ENCODE results near the gene SH2D4B. TPM values are rescaled to one million over a fixed set of nuclear protein-coding genes. Genes with fewer than 3 reads are reported as not detected.
A peak's percentile ranks its signal among the peaks of the same experiment; 100 is the strongest.

SH2D4B gene
- total RNA-seq, 1 experiment from 2014 or later = 0.24 TPM

DNA sequence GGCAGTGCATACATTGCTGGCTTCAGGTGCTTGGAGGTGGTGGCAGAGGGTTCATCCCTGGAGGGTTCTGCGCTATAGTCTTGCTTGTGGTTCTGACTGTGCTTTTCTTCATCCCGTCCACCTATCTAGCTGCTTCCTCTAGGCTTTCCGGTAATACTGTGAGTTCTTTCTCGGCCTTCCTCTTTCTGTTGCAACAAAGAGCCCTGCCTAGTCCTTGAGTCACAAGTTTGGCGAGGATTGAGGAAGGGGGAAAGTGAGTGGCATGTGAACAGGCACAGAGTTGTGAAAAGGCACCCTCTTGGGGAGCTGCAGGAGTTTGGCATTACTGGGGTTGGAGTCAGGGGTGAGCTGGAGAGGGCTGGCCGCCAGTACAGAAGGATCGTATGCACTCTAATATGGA is 123.0 kb downstream of the SH2D4B start:
- no peak overlapping the region for H3K27ac ChIP-seq
- no peaks in the 10 kb centered on the region for H3K4me1 ChIP-seq (replicated peaks; ENCODE audit: insufficient read depth)
- TF ChIP-seq, protein P1, sequence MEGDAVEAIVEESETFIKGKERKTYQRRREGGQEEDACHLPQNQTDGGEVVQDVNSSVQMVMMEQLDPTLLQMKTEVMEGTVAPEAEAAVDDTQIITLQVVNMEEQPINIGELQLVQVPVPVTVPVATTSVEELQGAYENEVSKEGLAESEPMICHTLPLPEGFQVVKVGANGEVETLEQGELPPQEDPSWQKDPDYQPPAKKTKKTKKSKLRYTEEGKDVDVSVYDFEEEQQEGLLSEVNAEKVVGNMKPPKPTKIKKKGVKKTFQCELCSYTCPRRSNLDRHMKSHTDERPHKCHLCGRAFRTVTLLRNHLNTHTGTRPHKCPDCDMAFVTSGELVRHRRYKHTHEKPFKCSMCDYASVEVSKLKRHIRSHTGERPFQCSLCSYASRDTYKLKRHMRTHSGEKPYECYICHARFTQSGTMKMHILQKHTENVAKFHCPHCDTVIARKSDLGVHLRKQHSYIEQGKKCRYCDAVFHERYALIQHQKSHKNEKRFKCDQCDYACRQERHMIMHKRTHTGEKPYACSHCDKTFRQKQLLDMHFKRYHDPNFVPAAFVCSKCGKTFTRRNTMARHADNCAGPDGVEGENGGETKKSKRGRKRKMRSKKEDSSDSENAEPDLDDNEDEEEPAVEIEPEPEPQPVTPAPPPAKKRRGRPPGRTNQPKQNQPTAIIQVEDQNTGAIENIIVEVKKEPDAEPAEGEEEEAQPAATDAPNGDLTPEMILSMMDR (conservative IDR thresholded peaks at IDR 0.05) = no peak
- TF ChIP-seq EZH2 (IDR thresholded peaks at IDR 0.05; ENCODE audit: low read depth) = no peak
- no peak overlapping the region for H3K4me2 ChIP-seq
- no peak for DNase-seq
- no peaks in the 10 kb centered on the region for H3K9me2 ChIP-seq (ENCODE audit: insufficient read depth)
- no TSS peak for BruUV-seq (replicated peaks)
- intact Hi-C loops (cut with micrococcal nuclease; ENCODE audit: unreplicated experiment) = loop anchor here (5.0 kb wide), 2 partner anchors 218 to 357 kb away; no protein-coding TSS in a partner anchor
- H3K36me3 ChIP-seq (ENCODE audit: low read depth) = no peaks in the 10 kb centered on the region
- H4K20me1 ChIP-seq (ENCODE audit: insufficient read depth) = no peaks in the 10 kb centered on the region
- H3K9me3 ChIP-seq (ENCODE audit: insufficient read depth, low read depth) = 0 out of 2 replicates have a peak, but pooled peaks cover under 1% of the 10 kb centered on the region
- H3F3A ChIP-seq (ENCODE audit: insufficient read depth, low read depth) = no peaks in the 10 kb centered on the region
- CTCF ChIA-PET = no interaction called here
- POLR2A ChIA-PET (ENCODE audit: unreplicated experiment) = no interaction called here
- H3K27me3 ChIP-seq (ENCODE audit: insufficient read depth, low read depth) = peaks cover 36% of the 10 kb centered on the region
- no peak overlapping the region for H3K4me3 ChIP-seq
- H2AFZ ChIP-seq = no peak overlapping the region
- no peaks in the 10 kb centered on the region for H3K79me2 ChIP-seq (ENCODE audit: low read depth)

DNA sequence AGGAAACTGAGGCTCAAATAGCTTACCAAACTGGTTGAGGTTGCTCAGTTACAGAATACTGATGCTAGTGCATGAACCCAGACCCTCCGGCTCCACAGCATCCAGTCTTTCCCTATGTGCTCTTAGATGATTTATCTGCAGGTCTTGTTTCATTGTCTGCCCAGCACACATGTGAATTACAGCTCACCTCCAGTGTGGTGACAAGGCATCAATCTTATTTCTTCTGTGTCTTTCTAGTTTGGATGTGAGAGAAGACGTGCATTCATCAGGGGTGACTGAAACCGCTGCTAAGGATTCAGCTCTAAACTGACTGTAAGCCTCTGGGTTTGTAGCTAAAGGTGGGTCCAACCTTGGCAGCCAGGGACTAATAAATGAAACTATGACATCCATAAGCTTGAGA is 123.8 kb downstream of the SH2D4B start:
- no TSS peak for BruUV-seq (replicated peaks)
- POLR2A ChIA-PET (ENCODE audit: unreplicated experiment) = no interaction called here

DNA sequence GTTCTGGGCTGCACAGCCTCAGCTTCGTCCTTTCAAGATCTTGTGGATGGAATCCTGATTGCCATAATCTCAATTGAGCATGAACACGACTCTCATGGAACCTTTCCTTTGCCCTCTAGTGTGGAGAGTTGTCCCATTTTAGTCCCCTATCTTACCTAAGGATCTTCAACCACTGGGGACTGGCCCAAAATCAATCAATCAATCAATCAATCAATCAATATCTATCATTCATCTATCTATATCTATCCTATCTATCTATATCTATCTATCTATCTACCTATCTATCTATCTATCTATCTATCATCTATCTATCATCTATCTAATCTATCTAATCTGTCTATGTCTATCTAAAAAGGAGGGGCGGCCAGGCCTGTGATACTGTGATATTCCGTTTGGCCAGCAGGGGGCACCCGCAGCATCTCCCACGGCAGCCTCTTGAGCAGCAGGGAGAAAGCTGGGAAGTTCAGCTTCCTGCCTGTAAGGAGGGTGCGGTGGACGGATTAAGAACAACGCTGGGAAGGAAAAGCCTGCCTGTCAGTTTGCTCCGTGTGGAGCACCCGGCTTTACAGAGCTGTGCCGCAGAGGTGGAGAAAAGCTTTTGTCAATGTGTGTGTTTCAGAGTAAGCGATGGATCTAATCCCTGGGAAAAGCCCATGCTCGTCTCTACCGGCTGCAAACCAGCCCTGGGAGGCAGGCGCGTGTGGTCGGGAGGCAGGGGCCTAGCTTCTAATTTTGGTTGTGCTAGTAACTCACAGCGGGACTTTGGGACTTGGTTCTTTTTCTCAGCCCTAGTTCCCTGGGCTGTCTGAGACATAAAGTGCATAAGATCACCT is 124.9 kb downstream of the SH2D4B start:
- H3K9me2 ChIP-seq (ENCODE audit: insufficient read depth) = no peaks in the 10 kb centered on the region
- no peaks in the 10 kb centered on the region for H3F3A ChIP-seq (ENCODE audit: insufficient read depth, low read depth)
- no peaks in the 10 kb centered on the region for H3K4me1 ChIP-seq (replicated peaks; ENCODE audit: insufficient read depth)
- H3K27me3 ChIP-seq (ENCODE audit: insufficient read depth, low read depth) = peaks cover 37% of the 10 kb centered on the region
- CTCF ChIA-PET = interaction anchor here (0.5 to 1.5 kb wide), 5 partner anchors 8 to 705 kb away, joined by 3 to 4 read pairs (median 4); no protein-coding TSS in a partner anchor
- no peaks in the 10 kb centered on the region for H3K9me3 ChIP-seq (ENCODE audit: insufficient read depth, low read depth)
- H3K79me2 ChIP-seq (ENCODE audit: low read depth) = no peaks in the 10 kb centered on the region
- BruUV-seq (replicated peaks) = no TSS peak
- POLR2A ChIA-PET (ENCODE audit: unreplicated experiment) = no interaction called here
- no peaks in the 10 kb centered on the region for H3K36me3 ChIP-seq (ENCODE audit: low read depth)
- no peak for TF ChIP-seq EZH2 (IDR thresholded peaks at IDR 0.05; ENCODE audit: low read depth)
- TF ChIP-seq, protein P1 (conservative IDR thresholded peaks at IDR 0.05) = peak; percentile 97
- intact Hi-C loops (cut with micrococcal nuclease; ENCODE audit: unreplicated experiment) = loop anchor here (2.0 to 5.0 kb wide), 4 partner anchors 220 to 355 kb away; no protein-coding TSS in a partner anchor
- H3K4me3 ChIP-seq = no peak overlapping the region
- H3K4me2 ChIP-seq = no peak overlapping the region
- H4K20me1 ChIP-seq (ENCODE audit: insufficient read depth) = no peaks in the 10 kb centered on the region
- peak in 1 of 2 experiments; percentile 75 for DNase-seq
- no peak overlapping the region for H2AFZ ChIP-seq
- no peak overlapping the region for H3K27ac ChIP-seq

More for the DNA sequence above, 123.8 kb downstream of the SH2D4B start:
- Histone ChIP-seq H4K20me1 (ENCODE audit: insufficient read depth) (no peaks in the 10 kb centered on the region), H3F3A (ENCODE audit: insufficient read depth, low read depth) (no peaks in the 10 kb centered on the region), H3K4me2 (no peak overlapping the region), H3K9me2 (ENCODE audit: insufficient read depth) (no peaks in the 10 kb centered on the region), H2AFZ (no peak overlapping the region), H3K9me3 (ENCODE audit: insufficient read depth, low read depth) (no peaks in the 10 kb centered on the region), H3K79me2 (ENCODE audit: low read depth) (no peaks in the 10 kb centered on the region), H3K36me3 (ENCODE audit: low read depth) (no peaks in the 10 kb centered on the region), H3K4me1 (replicated peaks; ENCODE audit: insufficient read depth) (no peaks in the 10 kb centered on the region), H3K4me3 (no peak overlapping the region), H3K27ac (no peak overlapping the region), H3K27me3 (ENCODE audit: insufficient read depth, low read depth) (peaks cover 36% of the 10 kb centered on the region)
- DNase-seq = no peak
- CTCF ChIA-PET = interaction anchor here (1.5 kb wide), 1 partner anchor 125 kb away, joined by 3 read pairs; no protein-coding TSS in a partner anchor
- no peak for TF ChIP-seq EZH2 (IDR thresholded peaks at IDR 0.05; ENCODE audit: low read depth)
- TF ChIP-seq, protein P1 (conservative IDR thresholded peaks at IDR 0.05) = no peak
- intact Hi-C loops (cut with micrococcal nuclease; ENCODE audit: unreplicated experiment) = loop anchor here (5.0 kb wide), 2 partner anchors 219 to 356 kb away; no protein-coding TSS in a partner anchor

All from PC-9 (cell line).